Measurements from ENCODE around the gene LRRK1.

The LRRK1 gene

DNA sequence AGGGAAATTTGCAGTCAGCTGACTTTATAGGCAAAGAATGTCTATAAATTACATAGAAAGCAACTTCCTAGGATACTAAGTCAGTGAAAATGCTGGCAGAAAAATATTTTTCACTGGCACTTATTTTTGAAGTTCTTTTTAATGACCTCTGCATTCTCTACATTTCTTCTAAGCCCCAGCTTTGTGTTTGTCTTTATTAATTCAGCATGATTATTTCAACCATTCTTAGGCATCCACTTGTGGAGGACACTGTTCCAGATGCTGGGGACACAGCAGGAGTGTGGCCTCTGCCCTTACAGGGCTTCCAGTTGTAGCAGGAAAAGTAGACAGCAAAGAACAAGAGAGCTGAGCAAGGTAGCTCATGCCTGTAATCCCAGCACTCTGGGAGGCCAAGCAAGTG lies 15.0 kb downstream of the LRRK1 start:
- H3K9me3 ChIP-seq (ENCODE audit: low read length): no peaks in the 10 kb centered on the region
- H3K4me2 ChIP-seq (ENCODE audit: low read length): no peak overlapping the region
- peaks cover 90% of the 10 kb centered on the region for H3K4me1 ChIP-seq (ENCODE audit: insufficient read depth, low read length, severe bottlenecking)
- H3K79me2 ChIP-seq (ENCODE audit: insufficient read depth, low read length): no peaks in the 10 kb centered on the region; the same call in 1 of the 2 replicates
- H3K27me3 ChIP-seq (ENCODE audit: insufficient read depth, low read length): no peaks in the 10 kb centered on the region
- H3K36me3 ChIP-seq (ENCODE audit: insufficient read depth, low read length): peaks cover 64% of the 10 kb centered on the region
- no peaks in the 10 kb centered on the region for H3F3A ChIP-seq (ENCODE audit: insufficient read depth, low read length)
- no peak for TF ChIP-seq EZH2 (IDR thresholded peaks at IDR 0.05; ENCODE audit: borderline replicate concordance, low read length)
- no peak for TF ChIP-seq CTCF (IDR thresholded peaks at IDR 0.05; ENCODE audit: low read length)
- no peaks in the 10 kb centered on the region for H4K20me1 ChIP-seq (ENCODE audit: insufficient read depth, low read length)
- no peak overlapping the region for H3K9ac ChIP-seq (ENCODE audit: low read length)
- peak overlapping the region; percentile 96 for H3K27ac ChIP-seq (ENCODE audit: low read depth, low read length, poor library complexity, severe bottlenecking)
- H3K4me3 ChIP-seq (ENCODE audit: low read depth, low read length, poor library complexity, severe bottlenecking): no peak overlapping the region
- H3K9me2 ChIP-seq (ENCODE audit: low read depth, low read length): no peaks in the 10 kb centered on the region
- no peak overlapping the region for H2AFZ ChIP-seq (ENCODE audit: low read length)

DNA sequence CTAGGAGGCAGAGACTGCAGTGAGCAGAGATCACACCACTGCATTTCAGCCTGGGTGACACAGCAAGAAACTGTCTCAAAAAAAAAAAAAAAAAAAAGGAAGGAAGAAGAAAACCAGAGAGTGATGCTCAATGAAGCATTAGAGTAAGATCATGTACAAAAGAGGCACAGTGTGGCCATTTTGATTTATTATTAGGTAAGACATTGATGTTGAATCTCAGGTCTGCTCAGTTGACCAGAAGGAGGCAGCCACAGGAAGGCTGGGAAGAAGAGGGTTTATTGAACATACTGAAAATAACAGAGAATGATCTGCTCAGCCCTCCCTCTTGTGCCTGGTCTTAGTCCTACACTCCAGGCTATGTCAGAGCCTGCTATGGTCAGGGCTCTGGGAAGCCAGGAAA lies 15.6 kb downstream of the LRRK1 start:
- Histone ChIP-seq H3K27me3 (ENCODE audit: insufficient read depth, low read length) (no peaks in the 10 kb centered on the region), H3K4me1 (ENCODE audit: insufficient read depth, low read length, severe bottlenecking) (peaks cover 90% of the 10 kb centered on the region), H4K20me1 (ENCODE audit: insufficient read depth, low read length) (no peaks in the 10 kb centered on the region), H3K79me2 (ENCODE audit: insufficient read depth, low read length) (no peaks in the 10 kb centered on the region; the same call in 1 of the 2 replicates), H3K9me2 (ENCODE audit: low read depth, low read length) (no peaks in the 10 kb centered on the region), H3K4me2 (ENCODE audit: low read length) (no peak overlapping the region), H2AFZ (ENCODE audit: low read length) (no peak overlapping the region), H3K4me3 (ENCODE audit: low read depth, low read length, poor library complexity, severe bottlenecking) (no peak overlapping the region), H3K9ac (ENCODE audit: low read length) (no peak overlapping the region; the same call in 1 of the 2 replicates), H3K36me3 (ENCODE audit: insufficient read depth, low read length) (peaks cover 64% of the 10 kb centered on the region), H3K27ac (ENCODE audit: low read depth, low read length, poor library complexity, severe bottlenecking) (peak overlapping the region; percentile 96), H3K9me3 (ENCODE audit: low read length) (no peaks in the 10 kb centered on the region), H3F3A (ENCODE audit: insufficient read depth, low read length) (no peaks in the 10 kb centered on the region)
- no peak for TF ChIP-seq EZH2 (IDR thresholded peaks at IDR 0.05; ENCODE audit: borderline replicate concordance, low read length)
- TF ChIP-seq CTCF (IDR thresholded peaks at IDR 0.05; ENCODE audit: low read length): no peak

- peaks cover 60% of the 10 kb centered on the region for H3K36me3 ChIP-seq (ENCODE audit: insufficient read depth, low read length)
- H3K9ac ChIP-seq (ENCODE audit: low read length): no peak overlapping the region
- no peak for TF ChIP-seq EZH2 (IDR thresholded peaks at IDR 0.05; ENCODE audit: borderline replicate concordance, low read length)
- TF ChIP-seq CTCF (IDR thresholded peaks at IDR 0.05; ENCODE audit: low read length): no peak
- no peak overlapping the region for H2AFZ ChIP-seq (ENCODE audit: low read length)
- no peaks in the 10 kb centered on the region for H3K27me3 ChIP-seq (ENCODE audit: insufficient read depth, low read length)
- H3F3A ChIP-seq (ENCODE audit: insufficient read depth, low read length): no peaks in the 10 kb centered on the region
- no peaks in the 10 kb centered on the region; the same call in 1 of the 2 replicates for H3K79me2 ChIP-seq (ENCODE audit: insufficient read depth, low read length)
- no peaks in the 10 kb centered on the region for H3K9me3 ChIP-seq (ENCODE audit: low read length)
- peak overlapping the region; percentile 41 for H3K27ac ChIP-seq (ENCODE audit: low read depth, low read length, poor library complexity, severe bottlenecking)
- H4K20me1 ChIP-seq (ENCODE audit: insufficient read depth, low read length): no peaks in the 10 kb centered on the region
- H3K9me2 ChIP-seq (ENCODE audit: low read depth, low read length): no peaks in the 10 kb centered on the region
- H3K4me1 ChIP-seq (ENCODE audit: insufficient read depth, low read length, severe bottlenecking): peaks cover 90% of the 10 kb centered on the region
- no peak overlapping the region for H3K4me3 ChIP-seq (ENCODE audit: low read depth, low read length, poor library complexity, severe bottlenecking)
- no peak overlapping the region for H3K4me2 ChIP-seq (ENCODE audit: low read length)
Measured at GRCh38 chr15:100937171-100937570, 18.0 kb downstream of the LRRK1 start.
